ENCODE results near the gene MFGE8. TPM values are rescaled to one million over a fixed set of nuclear protein-coding genes. Genes with fewer than 3 reads are reported as not detected.

The MFGE8 gene
- polyA plus RNA-seq, 2 of the 4 experiments (the other 2 are of a cell fraction) = 206 to 403 TPM

GRCh38 chr15:88956906-88957305 lies 43.7 kb upstream of the MFGE8 start:
- TF ChIP-seq MAZ (IDR thresholded peaks at IDR 0.05; ENCODE audit: borderline replicate concordance, low read depth, low read length) = no peak
- no peak for TF ChIP-seq HDAC2 (IDR thresholded peaks at IDR 0.05)
- no peak for TF ChIP-seq NPAS2 (CRISPR knock-in tag; IDR thresholded peaks at IDR 0.05; ENCODE audit: borderline replicate concordance)
- TF ChIP-seq E2F6 (IDR thresholded peaks at IDR 0.05; ENCODE audit: borderline replicate concordance, low read depth) = no peak
- no peak for TF ChIP-seq ZSCAN20 (CRISPR knock-in tag; IDR thresholded peaks at IDR 0.05)
- no peak for TF ChIP-seq ATOH8 (CRISPR knock-in tag; IDR thresholded peaks at IDR 0.05; ENCODE audit: low read depth)
- TF ChIP-seq RCOR1 (IDR thresholded peaks at IDR 0.05; ENCODE audit: low read depth, low read length) = no peak
- TF ChIP-seq REST (IDR thresholded peaks at IDR 0.05) = no peak
- no peak for TF ChIP-seq CHD4 (IDR thresholded peaks at IDR 0.05; ENCODE audit: borderline replicate concordance)
- TF ChIP-seq ZFP36 (IDR thresholded peaks at IDR 0.05; ENCODE audit: borderline replicate concordance, partially characterized antibody) = no peak
- TF ChIP-seq KDM5A (IDR thresholded peaks at IDR 0.05) = no peak
- TF ChIP-seq ZNF302 (CRISPR knock-in tag; IDR thresholded peaks at IDR 0.05) = no peak
- TF ChIP-seq JUN (IDR thresholded peaks at IDR 0.05) = no peak
- no peak for TF ChIP-seq MYC (IDR thresholded peaks at IDR 0.05; ENCODE audit: borderline replicate concordance, low read length)
- TF ChIP-seq RNF2 (IDR thresholded peaks at IDR 0.05; ENCODE audit: borderline replicate concordance, low read depth) = no peak
- TF ChIP-seq SREBF2 (IDR thresholded peaks at IDR 0.05) = no peak
- ChIA-PET CTCF (no interaction called here), POLR2A (no interaction called here)
- ATAC-seq (no peak; a peak in 1 of 6 replicates), DNase-seq (ENCODE audit: low read depth in 1 of 2, low spot score in 1 of 2) (no peak), FAIRE-seq (no peak)
- no peak overlapping the region for H3K4me3 ChIP-seq
- WGBS (ENCODE audit: missing lambda C conversion rate) = 70% methylated on average over 1 of the region's 1 CpG
- peaks cover 8% of the 10 kb centered on the region; the same call in 1 of the 3 replicates for H3K4me1 ChIP-seq
- no peaks in the 10 kb centered on the region for H3K9me3 ChIP-seq
- H3K4me2 ChIP-seq = no peak overlapping the region
- H3K27ac ChIP-seq = no peak overlapping the region

GRCh38 chr15:88956263-88956662 lies 43.1 kb upstream of the MFGE8 start:
- H3K9me3 ChIP-seq = no peaks in the 10 kb centered on the region
- H3K4me1 ChIP-seq = peaks cover 10% of the 10 kb centered on the region; the same call in 1 of the 3 replicates
- no peak overlapping the region for H3K4me3 ChIP-seq
- ChIA-PET POLR2A (no interaction called here), CTCF (interaction anchor here (0.8 to 1.5 kb wide), 2 partner anchors 20 to 32 kb away, joined by 3 read pairs; no protein-coding TSS in a partner anchor)
- FAIRE-seq (no peak), ATAC-seq (no peak), DNase-seq (ENCODE audit: low read depth in 1 of 2, low spot score in 1 of 2) (no peak)
- no peak overlapping the region for H3K27ac ChIP-seq
- TF ChIP-seq NFE2L2 (conservative IDR thresholded peaks at IDR 0.05; ENCODE audit: low read length) = no peak
- TF ChIP-seq MAZ (IDR thresholded peaks at IDR 0.05; ENCODE audit: borderline replicate concordance, low read depth, low read length) = no peak
- no peak for TF ChIP-seq SMC3 (IDR thresholded peaks at IDR 0.05)
- TF ChIP-seq ZFP36 (IDR thresholded peaks at IDR 0.05; ENCODE audit: borderline replicate concordance, partially characterized antibody) = no peak
- TF ChIP-seq USF2 (IDR thresholded peaks at IDR 0.05) = no peak
- 70% methylated on average over 7 of the region's 7 CpGs for WGBS (ENCODE audit: missing lambda C conversion rate)
- no peak overlapping the region for H3K4me2 ChIP-seq

Data from A549 (cell line).